HEK293T (cell line): ENCODE measurements around the gene PLA2G4D.

Experiments
- CTCF ChIA-PET: fragments of 350-600 bp; formaldehyde crosslinking; extraction: SDS; loops from one replicate; lab custom pipeline; 2021; ENCODE audit warnings: antibody characterized with exemption, inconsistent platforms; lab: Yijun Ruan, JAX
- POLR2A ChIA-PET: fragments of 350-600 bp; formaldehyde crosslinking; extraction: SDS; loops from one replicate; lab custom pipeline; 2020; ENCODE audit warnings: antibody characterized with exemption, inconsistent platforms; lab: Yijun Ruan, JAX
- DNase-seq: peaks from one replicate; pipeline ENCODE4 v3.0.0; 2012; ENCODE audit warnings: mixed read lengths; ENCODE audit errors: extremely low spot score
- ARNT ChIP-seq: fragments of 450-650 bp; IDR thresholded peaks from 2 replicates; pipeline ENCODE4 v1.6.1; 2017; ENCODE audit warnings: mild to moderate bottlenecking
- BHLHE40 ChIP-seq: fragments of 450-650 bp; IDR thresholded peaks from 2 replicates; pipeline ENCODE4 v1.6.1; 2016; ENCODE audit warnings: mild to moderate bottlenecking, moderate library complexity, borderline replicate concordance
- CTBP1 ChIP-seq: fragments of 450-650 bp; IDR thresholded peaks from 2 replicates; pipeline ENCODE4 v1.6.1; 2016; ENCODE audit warnings: borderline replicate concordance
- ELF4 ChIP-seq: fragments of 450-650 bp; IDR thresholded peaks from 2 replicates; pipeline ENCODE4 v1.6.1; 2017; ENCODE audit warnings: antibody characterized with exemption
- FOXA1 ChIP-seq: fragments of 450-650 bp; IDR thresholded peaks from 2 replicates; pipeline ENCODE4 v1.6.1; 2016; ENCODE audit warnings: mild to moderate bottlenecking
- FOXK2 ChIP-seq: fragments of 450-650 bp; IDR thresholded peaks from 2 replicates; pipeline ENCODE4 v1.6.1; 2016; ENCODE audit warnings: mild to moderate bottlenecking
- FOXM1 ChIP-seq: fragments of 450-650 bp; IDR thresholded peaks from 2 replicates; pipeline ENCODE4 v1.6.1; 2017; ENCODE audit warnings: mild to moderate bottlenecking, borderline replicate concordance
- HDGF ChIP-seq: fragments of 450-650 bp; IDR thresholded peaks from 2 replicates; pipeline ENCODE4 v1.6.1; 2017; ENCODE audit warnings: antibody characterized with exemption, borderline replicate concordance
- L3MBTL2 ChIP-seq: fragments of 450-650 bp; conservative IDR thresholded peaks from 2 replicates; pipeline ENCODE4 v1.6.1; 2016; ENCODE audit warnings: mild to moderate bottlenecking
- LEF1 ChIP-seq: fragments of 450-650 bp; IDR thresholded peaks from 2 replicates; pipeline ENCODE4 v1.6.1; 2017; ENCODE audit warnings: mild to moderate bottlenecking, borderline replicate concordance
- NFRKB ChIP-seq: fragments of 450-650 bp; IDR thresholded peaks from 2 replicates; pipeline ENCODE4 v1.6.1; 2016; ENCODE audit warnings: mild to moderate bottlenecking, moderate library complexity
- SP1 ChIP-seq: fragments of 450-650 bp; IDR thresholded peaks from 2 replicates; pipeline ENCODE4 v1.6.1; 2017
- SUZ12 ChIP-seq: fragments of 450-650 bp; IDR thresholded peaks from 2 replicates; pipeline ENCODE4 v1.6.1; 2016; ENCODE audit warnings: mild to moderate bottlenecking
- TARDBP ChIP-seq: fragments of 450-650 bp; IDR thresholded peaks from 2 replicates; pipeline ENCODE4 v1.6.1; 2016
- ZNF384 ChIP-seq: fragments of 450-650 bp; IDR thresholded peaks from 2 replicates; pipeline ENCODE4 v1.6.1; 2016
- TF ChIP-seq, protein P1 (sequence below): fragments of 450-650 bp; IDR thresholded peaks from 2 replicates; pipeline ENCODE4 v1.6.1; 2016

The PLA2G4D gene

DNA sequence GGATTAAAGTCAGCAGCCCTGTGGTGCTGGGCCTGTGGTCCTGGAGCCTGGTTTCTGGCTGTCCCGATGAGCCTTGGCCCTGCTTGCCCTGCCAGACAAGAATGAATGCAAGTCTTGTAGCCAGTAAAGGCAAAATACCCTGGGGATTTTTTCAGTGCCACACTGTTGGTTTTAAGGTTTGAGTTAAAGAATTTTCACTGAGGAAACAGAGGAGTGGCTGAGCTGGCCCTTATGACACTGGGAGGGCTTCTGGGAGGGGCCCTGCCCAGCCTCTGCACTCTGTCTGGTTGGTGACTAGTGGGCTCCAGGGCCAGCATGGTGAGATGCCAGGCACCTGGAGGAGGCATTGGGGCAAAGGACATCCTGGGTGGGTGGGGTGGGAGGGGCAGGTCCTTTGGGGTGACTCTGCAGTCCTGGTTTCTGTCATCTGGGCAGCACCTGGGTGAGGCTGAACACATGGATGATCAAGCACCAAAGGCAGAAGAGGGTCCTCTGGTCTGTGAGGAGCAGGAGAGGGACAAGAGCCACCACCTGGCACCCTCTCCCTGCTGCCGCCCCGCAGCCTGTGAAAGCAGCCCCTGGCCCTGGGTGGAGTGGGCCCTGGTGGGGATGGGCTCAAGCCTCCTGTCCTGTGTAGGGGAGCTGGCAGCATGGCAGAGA lies 61.0 kb downstream of the PLA2G4D start:
- ChIA-PET CTCF (no interaction called here), POLR2A (no interaction called here)
- no peak for TF ChIP-seq TARDBP
- TF ChIP-seq FOXA1: no peak
- TF ChIP-seq ZNF384: no peak
- TF ChIP-seq L3MBTL2: no peak
- no peak for TF ChIP-seq NFRKB
- TF ChIP-seq, protein P1, sequence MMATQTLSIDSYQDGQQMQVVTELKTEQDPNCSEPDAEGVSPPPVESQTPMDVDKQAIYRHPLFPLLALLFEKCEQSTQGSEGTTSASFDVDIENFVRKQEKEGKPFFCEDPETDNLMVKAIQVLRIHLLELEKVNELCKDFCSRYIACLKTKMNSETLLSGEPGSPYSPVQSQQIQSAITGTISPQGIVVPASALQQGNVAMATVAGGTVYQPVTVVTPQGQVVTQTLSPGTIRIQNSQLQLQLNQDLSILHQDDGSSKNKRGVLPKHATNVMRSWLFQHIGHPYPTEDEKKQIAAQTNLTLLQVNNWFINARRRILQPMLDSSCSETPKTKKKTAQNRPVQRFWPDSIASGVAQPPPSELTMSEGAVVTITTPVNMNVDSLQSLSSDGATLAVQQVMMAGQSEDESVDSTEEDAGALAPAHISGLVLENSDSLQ: no peak
- no peak for TF ChIP-seq FOXK2
- no peak for TF ChIP-seq FOXM1
- TF ChIP-seq CTBP1: no peak
- no peak for TF ChIP-seq BHLHE40
- TF ChIP-seq ELF4: no peak
- no peak for DNase-seq

DNA sequence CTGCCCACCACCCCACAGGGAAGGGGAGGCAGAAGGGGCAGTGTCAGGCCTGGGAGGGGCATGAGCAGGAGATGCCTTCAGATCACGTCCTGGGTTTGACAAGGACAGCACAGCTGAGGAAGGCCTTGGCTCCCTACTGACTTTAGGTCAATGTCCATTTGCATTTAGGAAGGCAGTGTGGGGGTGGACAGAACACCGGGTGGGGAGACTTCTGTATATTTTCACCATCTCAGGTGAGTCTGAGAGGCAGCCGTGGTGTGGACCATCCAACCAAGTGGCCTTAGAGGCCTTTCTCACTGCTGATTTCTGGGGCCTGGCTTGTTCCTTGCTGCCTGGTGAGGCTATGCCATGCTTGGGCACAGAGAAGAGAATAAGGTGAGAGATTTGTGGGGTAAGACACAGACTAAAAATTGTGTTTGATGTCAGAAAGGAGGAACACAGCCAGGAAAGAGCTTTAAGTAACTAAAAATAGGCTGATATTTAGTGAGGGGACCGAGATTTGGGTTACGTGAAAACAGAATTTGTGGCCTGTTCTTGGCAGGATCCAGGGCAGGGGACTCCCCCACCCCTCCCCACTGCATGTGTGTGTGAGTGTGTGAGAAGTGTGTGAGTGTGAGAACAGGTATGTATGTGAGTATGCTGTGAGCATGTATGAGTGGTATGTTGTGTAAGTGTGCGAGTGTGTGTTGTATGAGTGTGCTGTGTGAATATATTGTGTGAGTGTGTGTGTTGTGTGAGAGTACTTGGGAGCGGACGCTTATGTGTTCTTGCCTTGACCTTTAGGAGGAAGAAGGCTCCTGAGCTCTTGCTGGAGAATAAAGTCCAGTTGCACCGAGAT lies 61.8 kb downstream of the PLA2G4D start:
- ChIA-PET CTCF (no interaction called here), POLR2A (no interaction called here)
- DNase-seq: no peak
- TF ChIP-seq ZNF384 (no peak), CTBP1 (no peak), FOXM1 (no peak), SUZ12 (no peak), FOXA1 (no peak), LEF1 (no peak), ARNT (no peak), TARDBP (no peak), ELF4 (no peak), SP1 (no peak), BHLHE40 (no peak), HDGF (no peak), L3MBTL2 (no peak), NFRKB (no peak), FOXK2 (no peak)
- TF ChIP-seq, protein P1: no peak

DNA sequence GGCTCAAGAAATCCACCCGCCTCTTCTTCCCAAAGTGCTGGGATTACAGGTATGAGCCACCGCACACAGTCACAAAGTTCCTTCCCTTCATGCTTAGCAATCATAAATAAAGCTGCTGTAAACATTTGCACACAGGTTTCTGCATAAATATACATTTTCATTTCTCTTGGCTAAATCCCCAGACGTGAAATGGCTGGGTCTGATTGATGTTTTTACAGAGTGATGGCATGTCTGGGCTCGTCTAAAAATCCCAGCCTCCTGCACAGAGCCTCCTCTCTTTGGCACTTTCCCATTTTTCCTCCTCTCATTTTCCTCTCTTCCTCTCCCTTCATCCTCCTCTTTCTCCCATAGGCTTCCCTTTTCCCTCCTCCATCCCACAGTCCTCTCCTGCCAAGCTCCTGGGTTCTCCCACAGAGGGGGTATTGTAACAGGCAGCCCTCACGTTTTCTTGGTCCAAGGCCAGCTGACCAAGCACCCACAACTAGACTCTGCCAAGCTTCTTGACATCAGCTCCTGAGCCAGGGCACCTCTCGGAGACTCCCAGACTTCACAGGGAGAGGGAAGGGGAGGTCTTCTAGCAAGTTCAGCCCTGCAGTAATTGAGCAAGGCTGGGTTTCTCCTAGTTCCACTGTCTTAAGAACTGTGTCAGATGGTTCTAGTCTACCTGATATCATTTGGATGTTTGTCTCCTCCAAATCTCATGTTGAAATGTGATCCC lies 63.0 kb downstream of the PLA2G4D start:
- no peak for DNase-seq
- ChIA-PET CTCF (no interaction called here), POLR2A (no interaction called here)
- no peak for TF ChIP-seq BHLHE40
- no peak for TF ChIP-seq NFRKB
- TF ChIP-seq CTBP1: no peak
- no peak for TF ChIP-seq SP1
- no peak for TF ChIP-seq LEF1
- no peak for TF ChIP-seq FOXM1
- TF ChIP-seq, protein P1: no peak
- no peak for TF ChIP-seq TARDBP
- TF ChIP-seq SUZ12: no peak
- TF ChIP-seq L3MBTL2: no peak
- no peak for TF ChIP-seq ARNT
- no peak for TF ChIP-seq FOXK2
- TF ChIP-seq ELF4: no peak
- no peak for TF ChIP-seq ZNF384
- TF ChIP-seq FOXA1: no peak
- TF ChIP-seq HDGF: no peak

DNA sequence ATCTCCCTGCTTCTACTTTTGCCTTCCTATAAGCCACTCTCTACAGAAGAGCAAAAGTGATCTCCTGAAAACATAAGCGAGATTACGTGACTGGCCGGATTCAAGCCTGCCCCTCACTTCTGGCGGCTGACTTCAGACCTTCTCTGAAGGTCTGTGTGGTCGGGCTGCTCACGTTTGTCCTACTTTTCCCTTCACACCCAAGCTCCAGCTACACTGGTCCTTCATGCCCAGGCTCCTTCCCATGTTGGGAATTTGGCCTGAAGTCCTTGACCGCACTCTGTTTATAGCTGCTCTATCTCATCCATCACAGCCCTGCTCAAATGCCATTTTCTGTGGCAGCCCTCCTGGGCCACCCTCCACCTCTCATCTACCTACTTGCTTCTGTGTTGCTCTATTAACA lies 66.8 kb downstream of the PLA2G4D start:
- no peak for DNase-seq
- ChIA-PET CTCF (no interaction called here), POLR2A (no interaction called here)
- TF ChIP-seq BHLHE40 (no peak), CTBP1 (no peak), L3MBTL2 (no peak), FOXK2 (no peak), TARDBP (no peak), SP1 (no peak)

DNA sequence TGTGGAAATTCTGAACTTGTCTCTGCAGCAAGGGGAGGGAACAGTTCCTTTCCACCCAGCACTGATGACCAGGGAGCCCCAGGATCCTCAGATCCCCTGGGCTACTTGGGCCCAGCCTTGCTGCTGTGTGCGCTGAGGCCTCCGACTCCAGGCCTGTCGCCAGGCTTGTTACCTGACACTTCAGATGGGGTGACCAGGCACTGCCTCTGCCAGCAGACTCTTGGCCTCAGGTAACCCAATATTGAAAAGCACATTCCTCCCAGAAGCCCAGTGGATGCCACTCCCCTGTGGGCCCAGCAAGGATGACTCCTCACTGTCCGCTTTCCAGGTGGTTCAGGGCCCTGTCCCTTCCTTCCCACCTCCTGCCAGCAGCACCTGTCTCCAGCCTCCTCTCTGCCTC lies 70.1 kb downstream of the PLA2G4D start:
- CTCF ChIA-PET: no interaction called here
- no peak for TF ChIP-seq CTBP1
- TF ChIP-seq TARDBP: no peak
- TF ChIP-seq FOXM1: no peak
- no peak for TF ChIP-seq ZNF384
- TF ChIP-seq, protein P1: no peak
- TF ChIP-seq L3MBTL2: no peak
- TF ChIP-seq BHLHE40: no peak
- no peak for TF ChIP-seq HDGF
- no peak for TF ChIP-seq LEF1
- POLR2A ChIA-PET: no interaction called here
- DNase-seq: no peak
